B cell (primary cell): ENCODE data around the gene ATP9A. TPM values are rescaled to one million over a fixed set of nuclear protein-coding genes. Genes with fewer than 3 reads are reported as not detected.

Experiments used
- ATAC-seq: fragments of 200-7000 bp; cut with Tn5 transposase; one replicate; pipeline ENCODE4 v1.10.0; 2021; ENCODE audit warnings: low read depth, mild to moderate bottlenecking, moderate number of reproducible peaks, moderate library complexity
- CTCF ChIA-PET: fragments of 350-600 bp; sonication (Branson Sonifier 250); formaldehyde crosslinking; loops from one replicate; lab custom pipeline; 2021; ENCODE audit warnings: antibody characterized with exemption, inconsistent platforms; lab: Charles Lee
- POLR2A ChIA-PET: fragments of 350-600 bp; sonication (Branson Sonifier 250); formaldehyde crosslinking; loops from one replicate; lab custom pipeline; 2021; ENCODE audit warnings: antibody characterized with exemption; lab: Charles Lee
- DNase-seq: peaks from one replicate; pipeline ENCODE4 v3.0.0; 2013
- H2AFZ ChIP-seq: 2 replicates; pipeline ENCODE4 v1.6.1; 2012; ENCODE audit warnings: mild to moderate bottlenecking, low read depth, low read length; ENCODE audit not compliant: insufficient read depth, poor library complexity, severe bottlenecking
- H3K27ac ChIP-seq, 2 donors: 1 replicate in 1 of 2; 2 replicates in 1 of 2; pipeline ENCODE4 v1.5.1; 2012 to 2013; ENCODE audit warnings: low read length in 2 of 2, mild to moderate bottlenecking in 2 of 2, moderate library complexity in 1 of 2
- H3K27me3 ChIP-seq, 4 experiments: fragments of 200-600 bp in 1 of 4; sonication (generic) in 1 of 4; replicated peaks in 1 of 4; 1 replicate in 2 of 4; 2 replicates in 2 of 4; pipeline versions ENCODE4 v1.6.1 to v1.7.0; 2013 to 2016; ENCODE audit warnings: low read length in 3 of 4, mild to moderate bottlenecking in 2 of 4, mixed read lengths in 1 of 4, moderate library complexity in 1 of 4; ENCODE audit not compliant: insufficient read depth in 4 of 4, control insufficient read depth in 3 of 4; ENCODE audit errors: control extremely low read depth in 1 of 4
- H3K36me3 ChIP-seq, 2 experiments: replicated peaks in 1 of 2; 1 replicate in 1 of 2; 2 replicates in 1 of 2; pipeline versions ENCODE4 v1.6.1 to v1.7.1; 2013; ENCODE audit warnings: low read length in 1 of 2; ENCODE audit not compliant: insufficient read depth in 2 of 2, control insufficient read depth in 1 of 2; ENCODE audit errors: control extremely low read depth in 1 of 2, extremely low read depth in 1 of 2
- H3K4me1 ChIP-seq, 2 donors: fragments of 200-600 bp in 1 of 2; sonication (generic) in 1 of 2; 1 replicate in 1 of 2; 2 replicates in 1 of 2; pipeline versions ENCODE4 v1.5.1 to v1.6.1; 2013 to 2017; ENCODE audit warnings: low read length in 2 of 2; ENCODE audit not compliant: control insufficient read depth in 2 of 2, insufficient read depth in 2 of 2
- H3K4me2 ChIP-seq: replicated peaks from 2 replicates; pipeline ENCODE3; 2012; ENCODE audit warnings: mild to moderate bottlenecking, low read depth, low read length; ENCODE audit not compliant: poor library complexity, severe bottlenecking
- H3K4me3 ChIP-seq, 5 experiments: fragments of 200-600 bp in 1 of 5; sonication (generic) in 1 of 5; 1 replicate in 3 of 5; 2 replicates in 2 of 5; pipeline versions ENCODE4 v1.5.1 to v1.7.0; 2011 to 2016; ENCODE audit warnings: low read length in 4 of 5, mild to moderate bottlenecking in 4 of 5, low read depth in 2 of 5, control low read depth in 1 of 5, moderate library complexity in 1 of 5; ENCODE audit not compliant: insufficient read depth in 1 of 5; ENCODE audit errors: control extremely low read depth in 1 of 5, extremely low read depth in 1 of 5
- H3K79me2 ChIP-seq: fragments of 200-600 bp; sonication (generic); one replicate; pipeline ENCODE4 v1.6.0; 2016; ENCODE audit warnings: low read length; ENCODE audit not compliant: control insufficient read depth, insufficient read depth
- H3K9ac ChIP-seq: fragments of 200-600 bp; sonication (generic); 2 replicates; pipeline ENCODE4 v1.6.1; 2017; ENCODE audit warnings: mild to moderate bottlenecking, low read length, moderate library complexity
- H3K9me3 ChIP-seq, 3 donors: one replicate each; pipeline versions ENCODE4 v1.6.1 to v1.7.1; 2013; ENCODE audit warnings: low read length in 2 of 3; ENCODE audit not compliant: control insufficient read depth in 2 of 3, insufficient read depth in 1 of 3; ENCODE audit errors: control extremely low read depth in 1 of 3
- H4K20me1 ChIP-seq: 2 replicates; pipeline ENCODE4 v1.6.0; 2012; ENCODE audit warnings: mild to moderate bottlenecking, low read length; ENCODE audit not compliant: insufficient read depth, control insufficient read depth, poor library complexity, severe bottlenecking
- H3K27ac Mint-ChIP-seq: one replicate; pipeline ENCODE4 v1.8.0; 2021; ENCODE audit warnings: mixed read lengths
- H3K27me3 Mint-ChIP-seq: one replicate; pipeline ENCODE4 v1.8.0; 2021; ENCODE audit warnings: mixed read lengths
- H3K4me1 Mint-ChIP-seq: one replicate; pipeline ENCODE4 v1.8.0; 2021; ENCODE audit warnings: mixed read lengths
- H3K4me3 Mint-ChIP-seq: one replicate; pipeline ENCODE4 v1.8.0; 2021; ENCODE audit warnings: mixed read lengths
- H3K9me3 Mint-ChIP-seq: one replicate; pipeline ENCODE4 v1.8.0; 2022; ENCODE audit warnings: mixed read lengths; ENCODE audit not compliant: insufficient read depth
- CTCF ChIP-seq: fragments of 200-600 bp; IDR thresholded peaks from one replicate; pipeline ENCODE4 v1.8.0; 2022; ENCODE audit warnings: antibody characterized with exemption, mild to moderate bottlenecking
- EZH2 ChIP-seq: IDR thresholded peaks from 2 replicates; pipeline ENCODE4 v1.6.1; 2012; ENCODE audit warnings: borderline replicate concordance, low read depth, mild to moderate bottlenecking, moderate library complexity, low read length; ENCODE audit not compliant: insufficient read depth, poor library complexity, severe bottlenecking
- WGBS: methylation state at CpG from one replicate; pipeline ENCODE4 v1.1.5; 2013; ENCODE audit warnings: missing lambda C conversion rate; ENCODE audit not compliant: insufficient coverage; 5-methylcytosine and 5-hydroxymethylcytosine counted together
- intact Hi-C: fragments of 100-400 bp; cut with micrococcal nuclease; formaldehyde crosslinking; loops from one replicate; pipeline ENCODE4 v1.10.0; 2022
- polyA plus RNA-seq: library from polyadenylated mRNA; depleted of rRNA; stranded (reverse); fragments of >200 nt; gene quantifications from 2 replicates; pipeline ENCODE4 v1.2.3, GENCODE V29; 2012
- total RNA-seq, 2 donors: library from RNA; stranded (reverse); fragments of 120-200 nt in 1 of 2; gene quantifications; 1 replicate in 1 of 2; 2 replicates in 1 of 2; pipeline versions ENCODE4 v1.2.3 to v1.2.4, GENCODE V29; 2013 to 2022

Gene ATP9A
- total and polyA plus RNA-seq, 2 donors (not counting 1 experiment from before 2014, with no cell fraction given), result 0.13 to 0.22 TPM

DNA sequence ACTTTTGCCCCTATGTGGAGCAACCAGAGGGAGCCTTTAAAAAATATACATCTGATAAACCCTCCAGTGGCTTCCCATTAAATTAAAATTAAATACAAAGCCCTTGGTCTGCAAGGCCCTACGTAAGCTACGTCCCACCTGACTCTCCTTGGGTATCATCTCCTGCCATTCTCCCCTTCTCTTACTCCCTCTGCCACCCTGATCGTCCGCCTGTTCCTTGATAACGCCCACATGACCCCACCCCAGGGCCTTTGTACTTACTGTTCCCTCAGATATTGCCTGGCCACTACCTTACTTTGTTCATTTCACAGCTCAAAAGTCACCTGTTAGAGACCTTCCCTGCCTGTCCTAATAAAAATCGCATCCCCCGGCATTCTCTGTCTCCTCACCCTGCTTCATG, 220.2 kb downstream of the ATP9A start:
- WGBS, result 99% methylated on average over 5 of the region's 7 CpGs
- Mint-ChIP-seq H3K4me1 (peaks cover 8% of the 10 kb centered on the region), H3K27me3 (peaks cover 8% of the 10 kb centered on the region), H3K27ac (no peak overlapping the region), H3K4me3 (no peak overlapping the region), H3K9me3 (no peaks in the 10 kb centered on the region)
- Histone ChIP-seq H3K27ac (no peak overlapping the region), H3K9ac (no peak overlapping the region), H3K4me1 (peaks cover 7 to 8% of the 10 kb centered on the region in 2 donors), H2AFZ (no peak overlapping the region), H3K27me3 (peaks cover 0 to 13% (median 0%) of the 10 kb centered on the region in 4 experiments), H3K79me2 (no peaks in the 10 kb centered on the region), H3K36me3 (no peaks in the 10 kb centered on the region), H3K4me2 (no peak overlapping the region), H4K20me1 (no peaks in the 10 kb centered on the region), H3K4me3 (no peak overlapping the region), H3K9me3 (no peaks in the 10 kb centered on the region)
- DNase-seq (no peak), ATAC-seq (no peak)
- intact Hi-C loops, result loop anchor here (10.0 kb wide), 1 partner anchor 813 kb away; the partner anchor contains the start of gene PARD6B
- no peak for TF ChIP-seq EZH2
- no peak for TF ChIP-seq CTCF
- ChIA-PET CTCF (interaction anchor here (1.1 kb wide), 1 partner anchor 22 kb away, joined by 3 read pairs; no protein-coding TSS in a partner anchor), POLR2A (no interaction called here)

Other genes starting within 250 kb of the ATP9A start
- 38.0 and 41.9 TPM in 2 replicates for gene NFATC2, start 225.7 kb downstream of the ATP9A start, total RNA-seq
- 10.1 and 11.9 TPM in 2 replicates for gene NFATC2, start 225.7 kb downstream of the ATP9A start, polyA plus RNA-seq
- gene SALL4, start 34.1 kb upstream of the ATP9A start, total RNA-seq, result not detected in 2 replicates
- 0.17 and 0.21 TPM in 2 replicates for gene SALL4, start 34.1 kb upstream of the ATP9A start, polyA plus RNA-seq